T-helper 1 cell (primary cell): ENCODE measurements around the gene TMX3.
A peak's percentile ranks its signal among the peaks of the same experiment; 100 is the strongest.

Experiments
- DNase-seq, 5 donors: peaks; one replicate each; pipeline ENCODE4 v3.0.0-alpha.2; 2012 to 2020

TMX3 gene

GRCh38 chr18:68707646-68708045, 7.3 kb downstream of the TMX3 start:
- no peak for DNase-seq

DNA sequence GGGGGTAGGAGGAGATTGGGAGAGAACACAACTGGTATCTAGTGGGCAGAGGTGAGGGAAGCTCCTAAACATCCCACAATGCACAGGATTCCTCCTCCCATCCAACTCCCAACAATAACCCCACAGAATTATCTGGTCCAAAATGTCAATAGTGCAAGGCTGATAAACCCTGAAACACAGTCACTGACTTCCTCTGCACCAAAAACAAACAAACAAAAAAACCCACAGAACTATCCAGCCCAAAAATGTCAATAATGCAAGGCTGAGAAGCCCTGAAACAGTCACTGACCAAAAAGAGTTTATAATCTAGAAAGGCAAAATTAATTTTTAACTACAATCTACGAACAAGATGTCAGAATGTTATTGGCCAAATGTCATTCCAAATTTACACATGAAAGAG, 9.8 kb downstream of the TMX3 start:
- DNase-seq: no peak

- no peak for DNase-seq
Measured at GRCh38 chr18:68703326-68703725, 11.6 kb downstream of the TMX3 start.

DNA sequence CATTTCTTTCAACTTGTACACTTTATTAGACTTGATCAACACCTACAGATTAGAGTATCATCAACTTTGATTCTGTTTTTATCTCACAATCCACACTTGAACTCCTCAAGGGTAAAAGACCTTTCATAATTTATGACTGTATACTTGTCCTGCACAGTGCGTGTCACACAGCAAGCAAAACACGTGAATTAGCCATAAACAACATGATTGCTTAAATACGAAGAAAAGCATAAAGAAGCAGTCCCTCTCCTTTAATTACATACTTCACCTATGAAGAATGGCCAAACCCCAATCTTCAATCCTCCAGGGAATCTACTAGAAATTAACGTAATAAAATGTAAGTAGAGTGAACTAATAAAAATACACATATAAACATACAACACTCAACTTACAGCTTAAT, 13.6 kb downstream of the TMX3 start:
- no peak for DNase-seq

- DNase-seq: no peak
Measured at GRCh38 chr18:68699043-68699442, 15.9 kb downstream of the TMX3 start.

GRCh38 chr18:68696937-68697336, 18.0 kb downstream of the TMX3 start:
- DNase-seq: no peak

DNA sequence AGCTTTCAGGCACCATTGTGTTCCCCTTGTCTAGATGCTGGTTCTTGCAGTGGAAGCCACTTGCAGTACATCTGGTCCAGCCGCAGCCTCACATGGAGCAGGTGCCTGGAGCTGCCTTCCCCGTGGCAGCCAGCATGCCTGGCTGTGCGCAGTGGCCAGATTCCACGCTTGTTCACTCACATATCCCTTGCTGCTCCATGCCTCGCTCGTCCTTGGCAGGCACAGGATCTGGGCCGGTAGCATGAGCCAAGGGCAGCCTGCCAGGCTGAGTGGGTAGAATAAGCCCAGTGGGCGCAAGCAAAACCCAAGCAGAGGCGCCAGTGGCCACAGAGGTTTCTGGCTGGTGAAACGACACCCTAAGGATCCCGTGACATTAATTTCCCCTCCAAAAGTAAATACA, 20.6 kb downstream of the TMX3 start:
- no peak for DNase-seq

DNA sequence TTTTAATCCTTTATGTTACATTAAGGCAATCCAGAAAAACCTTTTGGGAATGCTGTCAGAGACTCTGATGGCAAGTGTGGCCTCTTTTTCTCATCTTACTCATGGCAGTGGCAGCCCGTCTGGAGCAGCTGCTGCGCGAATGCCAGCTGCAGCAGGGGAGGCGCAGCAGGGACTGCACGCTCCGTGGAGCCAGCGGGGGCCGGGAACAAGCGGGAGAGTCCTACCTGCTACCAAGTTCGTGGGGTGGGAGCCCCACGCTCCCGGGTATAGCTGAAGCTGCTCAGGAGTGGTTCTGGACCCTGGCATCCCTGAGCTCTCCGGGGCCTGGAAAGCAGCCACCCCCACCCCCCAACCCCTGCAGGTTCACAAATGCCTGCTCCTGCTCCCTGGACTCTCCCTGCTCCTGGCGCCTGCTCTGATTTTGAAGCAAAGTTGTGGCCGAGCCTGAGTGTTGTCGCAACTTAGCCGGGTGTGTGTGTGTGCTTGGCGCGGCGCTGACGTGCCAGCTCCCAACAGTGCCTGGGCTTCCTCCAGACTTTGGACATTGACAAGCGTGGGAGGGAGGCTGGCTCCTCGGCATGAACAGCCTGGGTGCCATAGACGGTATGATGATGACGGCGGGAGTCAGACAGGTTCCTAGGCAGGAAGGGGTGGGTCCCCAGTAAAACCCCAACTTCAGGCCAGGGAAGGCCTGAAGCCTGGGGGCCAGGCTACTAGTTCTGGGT, 21.7 kb downstream of the TMX3 start:
- DNase-seq: no peak

DNA sequence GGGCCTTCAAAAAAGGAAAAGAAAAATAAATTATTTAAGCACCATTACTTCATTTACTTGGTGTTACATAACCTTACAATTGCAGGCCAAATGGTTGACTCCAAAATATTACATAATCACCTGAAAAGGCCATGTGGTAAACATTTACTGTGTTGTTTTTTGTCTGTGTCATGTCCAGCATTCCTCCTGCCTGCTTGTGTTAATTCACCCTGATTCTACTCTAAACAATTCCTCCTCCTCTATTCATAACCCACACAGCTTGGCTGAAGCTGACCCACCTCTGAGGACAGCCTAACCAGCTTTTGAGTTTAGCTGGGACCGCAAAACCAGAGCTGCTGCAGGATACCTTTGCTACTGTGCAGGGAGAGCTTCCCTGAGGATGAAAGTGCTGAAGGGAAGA, 35.4 kb downstream of the TMX3 start:
- no peak for DNase-seq

DNA sequence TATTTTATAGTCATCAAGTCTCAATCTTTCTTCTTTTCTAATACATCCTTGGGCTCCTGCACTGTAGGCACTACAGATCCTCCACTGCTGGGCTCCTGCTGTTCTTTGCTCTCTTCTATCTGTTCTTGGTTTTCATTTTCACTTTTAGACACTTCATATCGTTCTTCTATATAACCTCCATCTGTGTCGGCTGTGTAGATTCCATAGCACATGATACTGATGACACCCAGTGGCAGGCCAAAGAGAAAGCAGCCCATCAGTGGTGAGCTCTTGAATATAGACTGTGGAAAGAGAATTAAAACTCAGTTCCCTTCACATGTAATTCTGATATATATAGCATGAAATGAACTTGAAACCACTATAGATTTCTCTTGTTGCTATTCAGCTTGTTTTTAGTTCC, 38.0 kb downstream of the TMX3 start:
- DNase-seq: peak in 1 of 5 donors; percentile 23

DNA sequence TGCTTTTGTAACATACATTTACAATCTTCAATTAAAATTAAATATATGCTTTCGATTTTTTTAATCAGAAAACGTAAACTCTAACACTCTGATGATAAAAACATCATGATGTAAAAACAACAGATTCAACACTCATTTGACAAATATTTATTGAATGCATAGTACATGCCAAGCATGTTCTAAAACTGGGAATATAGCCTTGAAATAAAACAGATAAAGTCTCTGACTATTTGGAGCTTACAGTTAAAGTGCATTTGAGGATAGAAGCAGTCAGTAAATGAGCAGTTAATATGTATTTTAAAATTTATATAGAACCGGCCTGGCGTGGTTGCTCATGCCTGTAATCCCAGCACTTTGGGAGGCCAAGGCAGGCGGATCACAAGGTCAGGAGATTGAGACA, 47.8 kb downstream of the TMX3 start:
- no peak for DNase-seq

DNA sequence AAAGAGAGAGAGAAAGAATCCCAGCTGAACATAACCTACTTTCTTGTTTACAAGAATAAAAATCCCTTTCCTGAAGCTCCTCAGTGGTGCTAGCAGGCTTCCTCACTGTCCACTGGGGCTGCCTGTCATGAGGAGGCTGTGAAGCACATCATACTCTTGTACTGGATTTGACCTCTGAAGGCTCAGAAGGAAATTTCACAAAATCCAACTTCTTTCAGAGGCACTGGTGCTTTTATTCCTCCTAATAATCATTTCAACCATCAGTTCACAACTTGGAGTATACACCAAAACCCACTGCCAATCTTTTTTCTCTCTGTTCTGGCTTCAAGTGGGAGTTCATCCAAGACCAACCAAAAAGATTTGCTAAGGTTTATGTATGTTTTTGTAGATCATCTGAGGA, 48.5 kb downstream of the TMX3 start:
- no peak for DNase-seq

DNA sequence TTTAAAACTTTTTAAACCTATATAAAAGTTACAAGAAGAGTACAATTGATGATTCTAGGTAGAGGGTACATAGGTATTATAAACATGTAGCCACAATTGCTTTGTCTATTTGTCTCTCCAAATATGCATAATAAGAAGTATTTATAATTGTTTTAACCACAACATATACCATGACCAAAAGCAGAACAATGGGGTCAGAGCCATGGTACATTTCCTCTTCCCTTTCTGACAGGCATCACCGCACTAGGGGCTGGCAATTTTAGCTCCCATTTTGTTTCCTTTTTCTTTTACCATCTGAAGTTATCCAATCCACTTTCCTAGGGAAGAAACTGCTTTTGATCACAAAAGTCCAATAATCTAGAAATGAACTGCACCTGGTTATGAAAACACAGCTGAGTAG, 49.3 kb downstream of the TMX3 start:
- DNase-seq: no peak

DNA sequence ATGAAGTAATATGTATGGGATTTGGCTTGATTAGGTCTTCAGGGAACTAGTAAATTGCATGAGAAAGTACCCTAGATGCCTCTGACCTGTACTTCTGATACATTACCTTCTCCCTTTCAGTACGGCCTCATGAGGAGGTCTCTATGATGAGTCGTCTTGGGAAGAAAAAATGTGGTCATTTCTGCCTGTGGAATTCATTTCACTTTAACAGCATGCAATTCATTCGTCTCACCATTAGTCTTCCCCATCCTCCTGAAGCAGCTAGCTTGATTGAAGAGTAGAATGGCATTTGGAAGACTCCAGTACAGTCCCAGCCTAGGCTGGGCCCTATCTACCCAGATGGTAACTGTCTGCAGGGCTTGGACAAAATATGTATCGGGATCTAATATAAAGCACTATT, 52.2 kb downstream of the TMX3 start:
- no peak for DNase-seq

GRCh38 chr18:68660354-68661183, 54.3 kb downstream of the TMX3 start:
- DNase-seq: peak in 1 of 5 donors; percentile 18

DNA sequence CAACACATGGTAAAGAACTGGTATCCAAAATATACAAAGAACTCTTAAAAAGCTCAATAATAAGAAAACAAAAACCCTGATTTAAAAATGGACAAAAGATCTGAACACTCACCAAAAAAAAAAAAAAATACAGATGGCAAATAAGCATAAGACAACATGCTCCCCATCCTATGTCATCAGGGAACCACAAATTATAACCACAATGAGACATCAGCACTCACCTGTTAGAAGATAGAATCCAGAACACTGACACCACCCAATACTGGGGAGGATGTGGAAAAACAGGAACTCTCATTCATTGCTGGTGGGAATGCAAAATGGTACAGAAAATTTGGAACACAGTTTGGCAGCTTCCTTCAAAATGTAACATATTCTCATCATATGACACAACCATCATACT, 66.7 kb downstream of the TMX3 start:
- no peak for DNase-seq

GRCh38 chr18:68642003-68642402, 72.9 kb downstream of the TMX3 start:
- no peak for DNase-seq

DNA sequence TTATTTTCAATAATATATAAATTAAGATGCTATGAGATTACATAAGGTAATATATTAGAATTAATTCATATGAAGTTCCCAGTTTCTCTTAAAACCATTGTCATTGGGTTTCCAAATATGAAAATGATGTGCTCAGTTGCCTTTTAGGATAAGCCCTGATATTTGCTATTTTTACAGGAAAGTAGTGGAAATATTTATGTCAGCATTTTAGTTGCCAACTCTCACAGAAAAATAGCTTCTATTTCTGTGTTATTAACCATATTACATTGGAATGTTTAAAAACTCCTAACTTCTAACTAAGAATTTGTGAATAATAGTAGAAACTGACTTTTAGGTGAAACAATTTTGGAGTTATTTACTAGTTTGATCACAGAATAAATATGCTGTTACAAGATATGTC, 74.0 kb downstream of the TMX3 start:
- no peak for DNase-seq

- DNase-seq: no peak
Measured at GRCh38 chr18:68638613-68639012, 76.3 kb downstream of the TMX3 start.

DNA sequence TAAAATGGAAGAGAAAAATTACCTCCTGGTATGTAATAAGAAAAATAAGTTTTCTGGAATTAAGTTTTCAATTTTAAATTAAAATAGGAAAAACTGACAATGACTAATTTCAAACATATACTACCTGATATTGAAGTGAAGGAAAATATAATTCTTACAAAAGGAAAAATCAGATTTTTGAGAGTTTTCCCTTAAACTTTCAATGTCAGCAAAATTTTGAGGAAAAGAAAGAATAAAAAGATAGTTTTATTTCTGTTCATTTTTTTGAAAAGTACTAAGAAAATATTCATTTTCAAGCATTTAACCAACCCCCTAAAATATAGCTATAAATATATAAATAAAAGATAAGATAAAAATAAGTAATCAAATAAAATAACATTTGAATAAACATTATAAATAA, 87.1 kb downstream of the TMX3 start:
- DNase-seq: no peak
